Esophagus muscularis mucosa (tissue), 3 donors: ENCODE measurements around the gene SLC12A9.

Source experiments
- CTCF ChIP-seq, 3 experiments: fragments of 200-600 bp in 2 of 3; fragments of 450-650 bp in 1 of 3; sonication (generic) in 2 of 3; IDR thresholded peaks; one replicate each; pipeline ENCODE4 v1.5.1; 2017 to 2019; ENCODE audit warnings: antibody characterized with exemption in 3 of 3, mild to moderate bottlenecking in 2 of 3, moderate library complexity in 1 of 3
- POLR2AphosphoS5 ChIP-seq, 2 donors: sonication (generic); formaldehyde crosslinking; IDR thresholded peaks; one replicate each; pipeline ENCODE4 v1.6.1; 2017; ENCODE audit warnings: antibody characterized with exemption in 2 of 2

- TF ChIP-seq CTCF (IDR thresholded peaks at IDR 0.05) (no peak), POLR2AphosphoS5 (IDR thresholded peaks at IDR 0.05) (no peak)
Observed at GRCh38 chr7:100823534-100823933, 29.0 kb upstream of the SLC12A9 start.
